A673 (cell line): ENCODE results near the gene DACT2. TPM values are rescaled to one million over a fixed set of nuclear protein-coding genes. Genes with fewer than 3 reads are reported as not detected.

Source experiments
- BruUV-seq: library from RNA; stranded (reverse); fragments of 400-500 nt; replicated peaks from 2 replicates; lab custom pipeline; 2021; lab: Mats Ljungman, UMichigan
- CTCF ChIA-PET: fragments of 300-600 bp; sonication (Branson Sonifier 250); formaldehyde crosslinking; loops from one replicate; lab custom pipeline; 2022; ENCODE audit warnings: antibody characterized with exemption; lab: Charles Lee
- POLR2A ChIA-PET: fragments of 300-600 bp; sonication (Branson Sonifier 250); formaldehyde crosslinking; loops from one replicate; lab custom pipeline; 2022; ENCODE audit warnings: antibody characterized with exemption; ENCODE audit not compliant: low non-redundant PET; lab: Charles Lee
- DNase-seq: peaks from one replicate; pipeline ENCODE4 v3.0.0-alpha.2; 2015; ENCODE audit warnings: low spot score
- H3K27ac ChIP-seq: fragments of 200-600 bp; sonication (generic); 2 replicates; pipeline ENCODE4 v1.5.1; 2016; ENCODE audit warnings: mixed run types, low read depth, mild to moderate bottlenecking, mixed read lengths, antibody characterized with exemption, low read length; ENCODE audit not compliant: poor library complexity, severe bottlenecking
- H3K27me3 ChIP-seq: fragments of 200-600 bp; sonication (generic); replicated peaks from 2 replicates; pipeline ENCODE4 v1.6.1; 2017; ENCODE audit warnings: mixed run types, low read depth, mild to moderate bottlenecking, mixed read lengths, antibody characterized with exemption, low read length; ENCODE audit not compliant: insufficient read depth, poor library complexity
- H3K36me3 ChIP-seq: fragments of 200-600 bp; sonication (generic); 2 replicates; pipeline ENCODE4 v1.6.1; 2016; ENCODE audit warnings: mixed run types, mild to moderate bottlenecking, mixed read lengths, antibody characterized with exemption, low read length; ENCODE audit not compliant: insufficient read depth, poor library complexity, severe bottlenecking
- H3K4me1 ChIP-seq: fragments of 200-600 bp; sonication (generic); 2 replicates; pipeline ENCODE4 v1.6.1; 2017; ENCODE audit warnings: mixed run types, mild to moderate bottlenecking, mixed read lengths, antibody characterized with exemption, low read length; ENCODE audit not compliant: insufficient read depth, poor library complexity, severe bottlenecking
- H3K4me3 ChIP-seq: fragments of 200-600 bp; sonication (generic); 2 replicates; pipeline ENCODE4 v1.5.1; 2016; ENCODE audit warnings: low read depth, mixed run types, mild to moderate bottlenecking, mixed read lengths, low read length; ENCODE audit not compliant: poor library complexity, severe bottlenecking
- H3K9me3 ChIP-seq: fragments of 200-600 bp; sonication (generic); 2 replicates; pipeline ENCODE4 v1.6.1; 2016; ENCODE audit warnings: mixed run types, low read depth, mild to moderate bottlenecking, mixed read lengths, antibody characterized with exemption, low read length; ENCODE audit not compliant: poor library complexity, severe bottlenecking
- EZH2 ChIP-seq: fragments of 200-600 bp; sonication (generic); IDR thresholded peaks from 2 replicates; pipeline ENCODE4 v1.6.1; 2017; ENCODE audit warnings: borderline replicate concordance, low read depth, mild to moderate bottlenecking, mixed read lengths, antibody characterized with exemption, low read length; ENCODE audit not compliant: poor library complexity, severe bottlenecking
- intact Hi-C: fragments of 100-400 bp; cut with micrococcal nuclease; formaldehyde crosslinking; loops from one replicate; pipeline ENCODE4 v1.10.0; 2022; ENCODE audit not compliant: unreplicated experiment
- total RNA-seq: library from RNA; stranded (reverse); gene quantifications from 2 replicates; pipeline ENCODE4 v1.2.3, GENCODE V29; 2021
- TF ChIP-seq, protein P1 (sequence below): fragments of 300-800, 200-600 bp; sonication (generic); conservative IDR thresholded peaks from 2 replicates; pipeline ENCODE4 v1.5.1; 2017; ENCODE audit warnings: low read depth, mild to moderate bottlenecking, antibody characterized with exemption, low read length, moderate library complexity, mixed read lengths

Gene DACT2
- total RNA-seq, 1 experiment from 2014 or later: 18.7 TPM

DNA sequence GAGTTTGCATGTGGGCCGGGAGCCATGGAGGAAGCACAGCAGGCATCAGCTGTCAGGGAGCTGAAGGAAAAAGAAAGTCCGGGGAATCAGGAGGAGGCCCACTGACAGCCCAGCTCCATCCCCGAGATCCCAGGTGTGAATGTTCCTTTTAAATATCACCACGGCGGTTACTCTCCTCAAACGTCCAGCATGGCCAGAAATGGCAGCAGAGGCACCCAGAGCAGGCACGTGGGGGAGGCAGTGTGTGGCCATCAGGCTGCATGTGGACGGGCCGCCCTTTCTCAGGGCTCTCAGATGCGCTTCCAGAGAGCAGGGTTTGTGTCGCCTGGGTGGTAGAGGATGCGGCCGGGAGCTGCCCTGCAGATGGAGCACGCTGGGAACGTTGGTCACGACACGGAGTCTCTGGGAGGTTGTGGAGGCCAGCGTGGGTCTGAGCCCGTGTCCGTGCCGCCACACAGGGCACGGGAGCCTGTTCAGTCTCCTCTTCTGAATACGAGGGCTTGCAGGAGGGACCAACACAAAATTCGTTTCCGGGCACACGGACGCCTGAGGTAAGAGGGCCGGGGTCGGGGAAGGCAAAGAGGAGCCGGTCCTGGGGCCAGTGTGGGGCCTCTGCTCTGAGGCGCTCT lies 45.3 kb upstream of the DACT2 start:
- no peaks in the 10 kb centered on the region for H3K9me3 ChIP-seq
- H3K4me3 ChIP-seq: no peak overlapping the region
- H3K27me3 ChIP-seq: no peaks in the 10 kb centered on the region
- TF ChIP-seq EZH2: no peak
- TF ChIP-seq, protein P1, sequence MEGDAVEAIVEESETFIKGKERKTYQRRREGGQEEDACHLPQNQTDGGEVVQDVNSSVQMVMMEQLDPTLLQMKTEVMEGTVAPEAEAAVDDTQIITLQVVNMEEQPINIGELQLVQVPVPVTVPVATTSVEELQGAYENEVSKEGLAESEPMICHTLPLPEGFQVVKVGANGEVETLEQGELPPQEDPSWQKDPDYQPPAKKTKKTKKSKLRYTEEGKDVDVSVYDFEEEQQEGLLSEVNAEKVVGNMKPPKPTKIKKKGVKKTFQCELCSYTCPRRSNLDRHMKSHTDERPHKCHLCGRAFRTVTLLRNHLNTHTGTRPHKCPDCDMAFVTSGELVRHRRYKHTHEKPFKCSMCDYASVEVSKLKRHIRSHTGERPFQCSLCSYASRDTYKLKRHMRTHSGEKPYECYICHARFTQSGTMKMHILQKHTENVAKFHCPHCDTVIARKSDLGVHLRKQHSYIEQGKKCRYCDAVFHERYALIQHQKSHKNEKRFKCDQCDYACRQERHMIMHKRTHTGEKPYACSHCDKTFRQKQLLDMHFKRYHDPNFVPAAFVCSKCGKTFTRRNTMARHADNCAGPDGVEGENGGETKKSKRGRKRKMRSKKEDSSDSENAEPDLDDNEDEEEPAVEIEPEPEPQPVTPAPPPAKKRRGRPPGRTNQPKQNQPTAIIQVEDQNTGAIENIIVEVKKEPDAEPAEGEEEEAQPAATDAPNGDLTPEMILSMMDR: no peak
- peaks cover 2% of the 10 kb centered on the region for H3K4me1 ChIP-seq
- DNase-seq: no peak
- intact Hi-C loops: no loop called here
- H3K27ac ChIP-seq: no peak overlapping the region
- BruUV-seq: no TSS peak
- H3K36me3 ChIP-seq: no peaks in the 10 kb centered on the region
- ChIA-PET CTCF (no interaction called here), POLR2A (no interaction called here)

DNA sequence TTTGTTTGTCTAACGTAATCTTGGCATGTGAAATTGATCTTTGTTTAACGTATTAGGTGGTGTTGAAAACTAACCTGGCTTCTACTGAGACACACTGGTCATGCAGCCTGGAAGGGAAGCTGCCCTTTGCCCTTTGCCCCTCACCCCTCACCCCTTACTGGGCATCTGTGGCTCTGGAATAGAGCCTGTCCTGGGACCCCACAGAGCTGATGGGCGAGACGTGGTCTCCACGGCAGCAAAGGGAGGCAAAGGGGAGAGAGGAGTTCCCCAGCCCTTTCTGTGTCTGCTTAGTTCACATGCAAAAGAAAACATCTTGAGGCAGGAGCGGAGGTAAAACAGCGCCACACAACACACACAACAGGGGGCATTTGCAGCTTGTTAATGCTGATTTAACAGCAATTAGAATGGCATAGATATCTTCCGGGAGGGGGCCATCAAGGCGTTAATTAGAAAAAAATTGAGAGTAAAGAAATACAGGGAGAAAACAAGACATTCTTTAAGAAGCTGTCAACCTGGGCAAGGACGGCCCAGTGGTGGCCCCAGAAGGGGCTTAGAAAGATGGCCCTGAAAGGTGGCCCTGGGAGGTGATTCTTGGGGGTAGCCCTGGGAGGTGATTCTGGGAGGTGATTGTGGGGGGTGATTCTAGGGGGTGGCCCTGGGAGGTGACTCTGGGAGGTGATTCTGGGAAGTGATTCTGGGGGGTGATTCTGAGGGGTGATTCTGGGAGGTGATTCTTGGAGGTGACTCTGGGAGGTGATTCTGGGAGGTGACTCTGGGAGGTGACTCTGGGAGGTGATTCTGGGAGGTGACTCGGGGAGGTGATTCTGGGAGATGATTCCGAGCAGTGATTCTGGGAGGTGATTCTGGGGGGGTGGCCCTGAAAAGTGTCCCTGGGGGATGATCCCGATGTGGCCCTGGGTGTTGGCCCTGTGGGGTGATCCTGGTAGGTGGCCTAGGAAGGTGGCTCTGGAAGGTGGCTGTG lies 44.5 kb upstream of the DACT2 start:
- CTCF ChIA-PET: no interaction called here
- TF ChIP-seq, protein P1: no peak
- no peak for TF ChIP-seq EZH2
- H3K27me3 ChIP-seq: no peaks in the 10 kb centered on the region
- H3K9me3 ChIP-seq: no peaks in the 10 kb centered on the region
- no peaks in the 10 kb centered on the region for H3K4me1 ChIP-seq
- no peak overlapping the region for H3K27ac ChIP-seq
- POLR2A ChIA-PET: no interaction called here
- intact Hi-C loops: no loop called here
- no TSS peak for BruUV-seq
- H3K4me3 ChIP-seq: no peak overlapping the region
- DNase-seq: no peak
- H3K36me3 ChIP-seq: no peaks in the 10 kb centered on the region

- intact Hi-C loops: no loop called here
- DNase-seq: no peak
- POLR2A ChIA-PET: no interaction called here
- Histone ChIP-seq H3K36me3 (no peaks in the 10 kb centered on the region), H3K4me3 (no peak overlapping the region), H3K4me1 (no peaks in the 10 kb centered on the region), H3K9me3 (no peaks in the 10 kb centered on the region), H3K27ac (no peak overlapping the region), H3K27me3 (no peaks in the 10 kb centered on the region)
- no peak for TF ChIP-seq EZH2
- TF ChIP-seq, protein P1: no peak
- BruUV-seq: no TSS peak
- CTCF ChIA-PET: no interaction called here
These were observed 43.7 kb upstream of the DACT2 start for GRCh38 chr6:168363302-168363701.
